ENCODE data around the gene ZNF695. TPM values are rescaled to one million over a fixed set of nuclear protein-coding genes. Genes with fewer than 3 reads are reported as not detected.

Gene ZNF695
- total RNA-seq, 1 donor from 2014 or later, result 34.6 TPM

DNA sequence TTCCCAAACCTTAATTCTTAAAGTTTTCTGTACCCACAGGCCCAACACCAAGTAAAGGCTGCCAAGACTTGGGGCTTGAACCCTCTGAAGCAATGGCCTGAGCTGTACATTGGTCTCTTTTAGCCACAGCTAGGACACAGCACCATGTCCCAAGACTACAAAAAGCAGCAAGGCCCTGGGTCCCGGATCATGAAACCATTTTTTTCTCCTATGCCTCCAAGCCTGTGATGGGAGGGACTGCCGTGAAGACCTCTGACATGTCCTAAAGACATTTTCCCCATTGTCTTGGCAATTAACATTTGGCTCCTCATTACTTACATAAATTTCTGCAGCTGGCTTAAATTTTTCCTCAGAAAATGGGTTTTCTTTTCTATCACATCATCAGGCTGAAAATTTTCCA is 39.8 kb upstream of the ZNF695 start:
- Histone ChIP-seq H4K20me1 (ENCODE audit: low read depth) (no peaks in the 10 kb centered on the region), H3K79me2 (ENCODE audit: low read depth) (peaks cover 78% of the 10 kb centered on the region), H3K9me3 (ENCODE audit: low read depth) (peaks cover 60% of the 10 kb centered on the region), H3K4me3 (no peak overlapping the region), H3K4me2 (no peak overlapping the region), H3K27ac (no peak overlapping the region), H3K9ac (no peak overlapping the region), H3K4me1 (no peaks in the 10 kb centered on the region), H3K36me3 (peaks cover 11% of the 10 kb centered on the region), H3K27me3 (no peaks in the 10 kb centered on the region), H2AFZ (replicated peaks) (no peak overlapping the region), H3F3A (ENCODE audit: low read depth) (no peaks in the 10 kb centered on the region)
- Mint-ChIP-seq H3K27ac (no peak overlapping the region), H3K36me3 (peaks cover 47% of the 10 kb centered on the region), H3K9me3 (peaks cover 92% of the 10 kb centered on the region), H3K4me1 (no peaks in the 10 kb centered on the region), H3K4me3 (no peak overlapping the region), H3K27me3 (ENCODE audit: insufficient read depth, low read depth) (no peaks in the 10 kb centered on the region)
- no peak for DNase-seq (ENCODE audit: low spot score)
- TF ChIP-seq EZH2phosphoT487 (IDR thresholded peaks at IDR 0.05) (no peak), EZH2 (IDR thresholded peaks at IDR 0.05) (no peak)
- TF ChIP-seq, protein P1, sequence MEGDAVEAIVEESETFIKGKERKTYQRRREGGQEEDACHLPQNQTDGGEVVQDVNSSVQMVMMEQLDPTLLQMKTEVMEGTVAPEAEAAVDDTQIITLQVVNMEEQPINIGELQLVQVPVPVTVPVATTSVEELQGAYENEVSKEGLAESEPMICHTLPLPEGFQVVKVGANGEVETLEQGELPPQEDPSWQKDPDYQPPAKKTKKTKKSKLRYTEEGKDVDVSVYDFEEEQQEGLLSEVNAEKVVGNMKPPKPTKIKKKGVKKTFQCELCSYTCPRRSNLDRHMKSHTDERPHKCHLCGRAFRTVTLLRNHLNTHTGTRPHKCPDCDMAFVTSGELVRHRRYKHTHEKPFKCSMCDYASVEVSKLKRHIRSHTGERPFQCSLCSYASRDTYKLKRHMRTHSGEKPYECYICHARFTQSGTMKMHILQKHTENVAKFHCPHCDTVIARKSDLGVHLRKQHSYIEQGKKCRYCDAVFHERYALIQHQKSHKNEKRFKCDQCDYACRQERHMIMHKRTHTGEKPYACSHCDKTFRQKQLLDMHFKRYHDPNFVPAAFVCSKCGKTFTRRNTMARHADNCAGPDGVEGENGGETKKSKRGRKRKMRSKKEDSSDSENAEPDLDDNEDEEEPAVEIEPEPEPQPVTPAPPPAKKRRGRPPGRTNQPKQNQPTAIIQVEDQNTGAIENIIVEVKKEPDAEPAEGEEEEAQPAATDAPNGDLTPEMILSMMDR (IDR thresholded peaks at IDR 0.05), result no peak

DNA sequence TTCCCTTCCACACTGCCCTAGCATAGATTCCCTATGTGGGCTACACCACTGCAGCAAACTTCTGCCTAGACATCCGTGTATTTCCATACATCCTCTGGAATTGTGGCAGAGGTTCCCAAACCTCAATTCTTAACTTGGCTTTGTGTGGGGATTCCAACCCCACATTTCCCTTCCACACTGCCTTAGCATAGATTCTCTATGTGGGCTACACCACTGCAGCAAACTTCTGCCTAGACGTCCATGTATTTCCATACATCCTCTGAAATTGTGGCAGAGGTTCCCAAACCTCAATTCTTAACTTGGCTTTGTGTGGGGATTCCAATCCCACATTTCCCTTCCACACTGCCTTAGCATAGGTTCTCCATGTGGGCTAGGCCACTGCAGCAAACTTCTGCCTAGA is 39.4 kb upstream of the ZNF695 start:
- Mint-ChIP-seq H3K36me3 (peaks cover 46% of the 10 kb centered on the region), H3K27ac (no peak overlapping the region)
- TF ChIP-seq EZH2phosphoT487 (IDR thresholded peaks at IDR 0.05) (no peak), EZH2 (IDR thresholded peaks at IDR 0.05) (no peak)
- TF ChIP-seq, protein P1 (IDR thresholded peaks at IDR 0.05), result no peak

DNA sequence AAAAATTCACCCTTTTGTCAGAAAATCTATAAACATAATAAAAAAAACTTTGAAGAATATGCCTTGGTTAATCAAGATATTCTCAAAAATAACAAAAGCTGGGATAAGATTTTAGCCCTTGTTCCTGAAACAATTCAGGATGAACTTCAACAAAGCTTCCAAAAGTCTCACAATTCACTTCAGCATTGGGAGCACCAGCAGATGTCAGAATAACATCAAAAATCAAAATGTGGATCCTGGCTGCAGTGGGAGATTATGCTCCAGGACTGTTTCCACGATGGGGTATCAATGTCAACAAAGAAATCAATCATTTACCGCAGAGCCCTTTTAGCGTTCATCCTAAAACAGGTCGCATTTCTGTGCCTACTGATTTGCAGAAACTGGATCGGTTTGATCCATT is 35.5 kb upstream of the ZNF695 start:
- Histone ChIP-seq H2AFZ (replicated peaks) (no peak overlapping the region), H3K4me1 (no peaks in the 10 kb centered on the region), H3K4me2 (no peak overlapping the region), H3K27me3 (no peaks in the 10 kb centered on the region), H3K79me2 (ENCODE audit: low read depth) (peaks cover 82% of the 10 kb centered on the region), H3K36me3 (peaks cover 35% of the 10 kb centered on the region), H3F3A (ENCODE audit: low read depth) (no peaks in the 10 kb centered on the region), H3K27ac (no peak overlapping the region), H3K9me3 (ENCODE audit: low read depth) (peaks cover 66% of the 10 kb centered on the region), H4K20me1 (ENCODE audit: low read depth) (no peaks in the 10 kb centered on the region), H3K4me3 (no peak overlapping the region), H3K9ac (no peak overlapping the region)
- peaks cover 90% of the 10 kb centered on the region for H3K9me3 Mint-ChIP-seq
- H3K27ac Mint-ChIP-seq, result no peak overlapping the region
- no peak for DNase-seq (ENCODE audit: low spot score)
- TF ChIP-seq, protein P1 (IDR thresholded peaks at IDR 0.05), result no peak
- no peak for TF ChIP-seq EZH2phosphoT487 (IDR thresholded peaks at IDR 0.05)
- TF ChIP-seq EZH2 (IDR thresholded peaks at IDR 0.05), result no peak
- H3K27me3 Mint-ChIP-seq (ENCODE audit: insufficient read depth, low read depth), result peaks cover 3% of the 10 kb centered on the region
- no peak overlapping the region for H3K4me3 Mint-ChIP-seq
- no peaks in the 10 kb centered on the region for H3K4me1 Mint-ChIP-seq
- H3K36me3 Mint-ChIP-seq, result peaks cover 57% of the 10 kb centered on the region

More for the DNA sequence above, 39.4 kb upstream of the ZNF695 start:
- H3K4me2 ChIP-seq, result no peak overlapping the region
- peaks cover 78% of the 10 kb centered on the region for H3K79me2 ChIP-seq (ENCODE audit: low read depth)
- peaks cover under 1% of the 10 kb centered on the region for H3K27me3 Mint-ChIP-seq (ENCODE audit: insufficient read depth, low read depth)
- H3K4me3 Mint-ChIP-seq, result no peak overlapping the region
- H3K4me1 ChIP-seq, result no peaks in the 10 kb centered on the region
- no peak overlapping the region for H3K27ac ChIP-seq
- H3K27me3 ChIP-seq, result no peaks in the 10 kb centered on the region
- H3F3A ChIP-seq (ENCODE audit: low read depth), result no peaks in the 10 kb centered on the region
- H3K4me3 ChIP-seq, result no peak overlapping the region
- peaks cover 92% of the 10 kb centered on the region for H3K9me3 Mint-ChIP-seq
- H4K20me1 ChIP-seq (ENCODE audit: low read depth), result no peaks in the 10 kb centered on the region
- H3K36me3 ChIP-seq, result peaks cover 11% of the 10 kb centered on the region
- H2AFZ ChIP-seq (replicated peaks), result no peak overlapping the region
- no peak overlapping the region for H3K9ac ChIP-seq
- H3K9me3 ChIP-seq (ENCODE audit: low read depth), result peaks cover 61% of the 10 kb centered on the region
- H3K4me1 Mint-ChIP-seq, result no peaks in the 10 kb centered on the region
- DNase-seq (ENCODE audit: low spot score), result no peak
